Neural cell (in vitro differentiated cells): ENCODE results near the gene LHPP. TPM values are rescaled to one million over a fixed set of nuclear protein-coding genes. Genes with fewer than 3 reads are reported as not detected.

ENCODE experiments used
- H2AFZ ChIP-seq: fragments of 200-600, 300-800 bp; sonication (generic), shearing (Covaris generic); 2 replicates; pipeline ENCODE4 v1.6.0; 2014; ENCODE audit warnings: low read depth, mild to moderate bottlenecking, antibody characterized with exemption, low read length, moderate library complexity
- H3F3A ChIP-seq: fragments of 200-600 bp; shearing (Covaris generic); 2 replicates; pipeline ENCODE4 v1.6.1; 2016; ENCODE audit warnings: mild to moderate bottlenecking, moderate library complexity, mixed read lengths, antibody characterized with exemption, low read length; ENCODE audit not compliant: insufficient read depth, poor library complexity, severe bottlenecking
- H3K27ac ChIP-seq: fragments of 200-600, 300-800 bp; sonication (generic), shearing (Covaris generic); 2 replicates; pipeline ENCODE4 v1.5.1; 2014; ENCODE audit warnings: mild to moderate bottlenecking, low read length, moderate library complexity
- H3K27me3 ChIP-seq: fragments of 300-800, 200-600 bp; sonication (generic), shearing (Covaris generic); 2 replicates; pipeline ENCODE4 v1.6.0; 2014; ENCODE audit warnings: mild to moderate bottlenecking, low read depth, low read length, moderate library complexity; ENCODE audit not compliant: insufficient read depth
- H3K36me3 ChIP-seq: fragments of 300-800, 200-600 bp; sonication (generic), shearing (Covaris generic); 2 replicates; pipeline ENCODE4 v1.5.1; 2014; ENCODE audit warnings: mild to moderate bottlenecking, antibody characterized with exemption, low read length, moderate library complexity; ENCODE audit not compliant: insufficient read depth
- H3K4me2 ChIP-seq: fragments of 300-800, 200-600 bp; sonication (generic), shearing (Covaris generic); 2 replicates; pipeline ENCODE4 v1.6.0; 2014; ENCODE audit warnings: mild to moderate bottlenecking, low read length
- H3K4me3 ChIP-seq: fragments of 300-800, 200-600 bp; sonication (generic), shearing (Covaris generic); 2 replicates; pipeline ENCODE4 v1.5.1; 2014; ENCODE audit warnings: mild to moderate bottlenecking, low read length, moderate library complexity
- H3K79me2 ChIP-seq: fragments of 200-600 bp; shearing (Covaris generic); replicated peaks from 2 replicates; pipeline ENCODE4 v1.6.0; 2014; ENCODE audit warnings: mild to moderate bottlenecking, low read length, moderate library complexity; ENCODE audit not compliant: insufficient read depth
- H3K9ac ChIP-seq: fragments of 300-800, 200-600 bp; sonication (generic), shearing (Covaris generic); 2 replicates; pipeline ENCODE4 v1.6.1; 2016; ENCODE audit warnings: mild to moderate bottlenecking, low read length, mixed read lengths
- H3K9me2 ChIP-seq: fragments of 200-600 bp; shearing (Covaris generic); 2 replicates; pipeline ENCODE4 v1.6.1; 2016; ENCODE audit warnings: mild to moderate bottlenecking, low read length, mixed read lengths; ENCODE audit not compliant: insufficient read depth
- H3K9me3 ChIP-seq: fragments of 200-600, 300-800 bp; sonication (generic), shearing (Covaris generic); 2 replicates; pipeline ENCODE4 v1.6.1; 2016; ENCODE audit warnings: mild to moderate bottlenecking, mixed run types, low read length, moderate library complexity, mixed read lengths
- H4K20me1 ChIP-seq: fragments of 200-600 bp; shearing (Covaris generic); 2 replicates; pipeline ENCODE4 v1.6.1; 2016; ENCODE audit warnings: mild to moderate bottlenecking, mixed run types; ENCODE audit not compliant: insufficient read depth
- CTCF ChIP-seq: fragments of 450-650 bp; IDR thresholded peaks from 2 replicates; pipeline ENCODE4 v1.5.1; 2014; ENCODE audit warnings: antibody characterized with exemption, mild to moderate bottlenecking, moderate library complexity; ENCODE audit not compliant: poor library complexity, severe bottlenecking
- EP300 ChIP-seq: fragments of 450-650 bp; conservative IDR thresholded peaks from 2 replicates; pipeline ENCODE4 v1.6.1; 2014; ENCODE audit warnings: antibody characterized with exemption, mild to moderate bottlenecking, moderate library complexity; ENCODE audit not compliant: poor library complexity, severe bottlenecking
- EZH2 ChIP-seq: fragments of 200-600, 300-800 bp; shearing (Covaris generic), sonication (generic); IDR thresholded peaks from 2 replicates; pipeline ENCODE4 v1.6.1; 2014; ENCODE audit warnings: antibody characterized with exemption, low read length, borderline replicate concordance, mild to moderate bottlenecking; ENCODE audit not compliant: insufficient read depth, poor library complexity, severe bottlenecking
- MXI1 ChIP-seq: fragments of 450-650 bp; conservative IDR thresholded peaks from 2 replicates; pipeline ENCODE4 v1.6.1; 2014; ENCODE audit warnings: antibody characterized with exemption, mild to moderate bottlenecking; ENCODE audit not compliant: poor library complexity, severe bottlenecking
- POLR2AphosphoS5 ChIP-seq: IDR thresholded peaks from 2 replicates; pipeline ENCODE4 v1.6.1; 2012
- RAD21 ChIP-seq: fragments of 450-650 bp; conservative IDR thresholded peaks from 2 replicates; pipeline ENCODE4 v1.6.1; 2014; ENCODE audit warnings: antibody characterized with exemption, mild to moderate bottlenecking, moderate library complexity
- SMC3 ChIP-seq: fragments of 450-650 bp; conservative IDR thresholded peaks from 2 replicates; pipeline ENCODE4 v1.6.1; 2014; ENCODE audit warnings: antibody characterized with exemption, mild to moderate bottlenecking, moderate library complexity; ENCODE audit not compliant: poor library complexity
- TAF1 ChIP-seq: IDR thresholded peaks from 2 replicates; pipeline ENCODE4 v1.6.1; 2012; ENCODE audit warnings: low read depth
- polyA plus RNA-seq: library from polyadenylated mRNA; depleted of rRNA; stranded (reverse); fragments of >200 nt; gene quantifications from 2 replicates; pipeline ENCODE4 v1.2.3, GENCODE V29; 2014
- TF ChIP-seq, protein P1 (sequence below): IDR thresholded peaks from 2 replicates; pipeline ENCODE4 v1.6.1; 2012; ENCODE audit warnings: borderline replicate concordance

LHPP gene
- polyA plus RNA-seq, 1 donor from 2014 or later: 16.0 TPM

DNA sequence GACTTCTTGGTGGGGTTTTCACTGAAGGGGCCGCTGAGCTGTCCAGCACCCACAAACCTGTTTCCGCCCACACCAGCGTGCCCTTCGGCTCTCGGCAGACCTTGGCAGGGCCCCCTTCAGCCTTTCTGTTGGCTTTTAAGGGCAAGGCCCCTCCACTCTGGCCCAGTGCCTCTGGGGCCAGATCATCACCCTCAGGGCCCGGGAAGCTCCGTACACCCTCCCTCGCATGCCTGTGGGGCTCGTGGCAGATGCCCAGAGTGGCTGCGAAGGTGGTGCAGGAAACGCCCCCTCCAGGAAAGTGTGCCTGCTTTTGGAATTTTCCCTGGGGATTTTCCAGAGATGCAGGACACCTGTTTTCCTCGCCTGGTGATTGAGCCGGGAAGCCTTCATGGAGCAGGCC is 7.0 kb downstream of the LHPP start:
- TF ChIP-seq SMC3 (no peak), EZH2 (no peak), TAF1 (no peak), MXI1 (no peak), EP300 (no peak), RAD21 (no peak), CTCF (no peak), POLR2AphosphoS5 (no peak)
- TF ChIP-seq, protein P1, sequence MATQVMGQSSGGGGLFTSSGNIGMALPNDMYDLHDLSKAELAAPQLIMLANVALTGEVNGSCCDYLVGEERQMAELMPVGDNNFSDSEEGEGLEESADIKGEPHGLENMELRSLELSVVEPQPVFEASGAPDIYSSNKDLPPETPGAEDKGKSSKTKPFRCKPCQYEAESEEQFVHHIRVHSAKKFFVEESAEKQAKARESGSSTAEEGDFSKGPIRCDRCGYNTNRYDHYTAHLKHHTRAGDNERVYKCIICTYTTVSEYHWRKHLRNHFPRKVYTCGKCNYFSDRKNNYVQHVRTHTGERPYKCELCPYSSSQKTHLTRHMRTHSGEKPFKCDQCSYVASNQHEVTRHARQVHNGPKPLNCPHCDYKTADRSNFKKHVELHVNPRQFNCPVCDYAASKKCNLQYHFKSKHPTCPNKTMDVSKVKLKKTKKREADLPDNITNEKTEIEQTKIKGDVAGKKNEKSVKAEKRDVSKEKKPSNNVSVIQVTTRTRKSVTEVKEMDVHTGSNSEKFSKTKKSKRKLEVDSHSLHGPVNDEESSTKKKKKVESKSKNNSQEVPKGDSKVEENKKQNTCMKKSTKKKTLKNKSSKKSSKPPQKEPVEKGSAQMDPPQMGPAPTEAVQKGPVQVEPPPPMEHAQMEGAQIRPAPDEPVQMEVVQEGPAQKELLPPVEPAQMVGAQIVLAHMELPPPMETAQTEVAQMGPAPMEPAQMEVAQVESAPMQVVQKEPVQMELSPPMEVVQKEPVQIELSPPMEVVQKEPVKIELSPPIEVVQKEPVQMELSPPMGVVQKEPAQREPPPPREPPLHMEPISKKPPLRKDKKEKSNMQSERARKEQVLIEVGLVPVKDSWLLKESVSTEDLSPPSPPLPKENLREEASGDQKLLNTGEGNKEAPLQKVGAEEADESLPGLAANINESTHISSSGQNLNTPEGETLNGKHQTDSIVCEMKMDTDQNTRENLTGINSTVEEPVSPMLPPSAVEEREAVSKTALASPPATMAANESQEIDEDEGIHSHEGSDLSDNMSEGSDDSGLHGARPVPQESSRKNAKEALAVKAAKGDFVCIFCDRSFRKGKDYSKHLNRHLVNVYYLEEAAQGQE: no peak
- Histone ChIP-seq H3F3A (no peaks in the 10 kb centered on the region), H3K27ac (no peak overlapping the region), H3K79me2 (no peaks in the 10 kb centered on the region), H3K9me3 (no peaks in the 10 kb centered on the region), H3K4me2 (no peak overlapping the region), H3K27me3 (no peaks in the 10 kb centered on the region), H3K9me2 (no peaks in the 10 kb centered on the region), H2AFZ (no peak overlapping the region), H3K36me3 (no peaks in the 10 kb centered on the region), H4K20me1 (no peaks in the 10 kb centered on the region), H3K9ac (no peak overlapping the region), H3K4me3 (no peak overlapping the region)

GRCh38 chr10:124469956-124470484 is 8.4 kb downstream of the LHPP start:
- Histone ChIP-seq H3K36me3 (no peaks in the 10 kb centered on the region), H2AFZ (no peak overlapping the region), H3F3A (no peaks in the 10 kb centered on the region), H3K27ac (no peak overlapping the region), H3K4me3 (no peak overlapping the region), H4K20me1 (no peaks in the 10 kb centered on the region), H3K4me2 (no peak overlapping the region), H3K9me3 (no peaks in the 10 kb centered on the region), H3K9me2 (no peaks in the 10 kb centered on the region), H3K79me2 (no peaks in the 10 kb centered on the region), H3K27me3 (no peaks in the 10 kb centered on the region), H3K9ac (no peak overlapping the region)
- TF ChIP-seq EZH2 (no peak), SMC3 (no peak), RAD21 (no peak), POLR2AphosphoS5 (no peak), CTCF (no peak), TAF1 (no peak), EP300 (no peak), MXI1 (no peak)
- TF ChIP-seq, protein P1: no peak
